GM13976 (cell line): ENCODE measurements around the gene CCDC9.
"Not testable (repeated sequence)": the region's sequence is repeated elsewhere in the genome, so short reads cannot be mapped to it uniquely, and the experiment has no call there.

Source experiments
- DNase-seq: peaks from one replicate; pipeline ENCODE4 v3.0.0; 2012; ENCODE audit warnings: low spot score
- CTCF ChIP-seq: IDR thresholded peaks from 2 replicates; pipeline ENCODE4 v1.5.1; 2012; ENCODE audit warnings: borderline replicate concordance, mild to moderate bottlenecking; ENCODE audit not compliant: insufficient read depth; ENCODE audit errors: extremely low read depth, missing control alignments, control extremely low read depth
- in situ Hi-C: fragments of 300-500 bp; cut with MboI; formaldehyde crosslinking; loops from one replicate; pipeline ENCODE4 v1.12.0; 2022; ENCODE audit warnings: low sequenced_read_pairs, mixed read lengths, inconsistent platforms; ENCODE audit not compliant: unreplicated experiment

The CCDC9 gene

GRCh38 chr19:47280183-47280797 is 24.0 kb downstream of the CCDC9 start:
- in situ Hi-C loops: no loop called here
- peak; percentile 50 for TF ChIP-seq CTCF
- peak; percentile 50 for DNase-seq

- in situ Hi-C loops: no loop called here
- TF ChIP-seq CTCF: no peak
- DNase-seq: no peak
Measured at GRCh38 chr19:47283405-47284059, 27.2 kb downstream of the CCDC9 start.

GRCh38 chr19:47284324-47284899 is 28.1 kb downstream of the CCDC9 start:
- peak; percentile 83 for TF ChIP-seq CTCF
- in situ Hi-C loops: no loop called here
- peak; percentile 56 for DNase-seq

GRCh38 chr19:47296036-47296435 is 39.7 kb downstream of the CCDC9 start:
- DNase-seq: peak; percentile 81
- in situ Hi-C loops: loop anchor here (10.0 kb wide), 3 partner anchors 89 to 409 kb away; partner anchors contain the start of gene MEIS3
- peak; percentile 81 for TF ChIP-seq CTCF

GRCh38 chr19:47300867-47301266 is 44.5 kb downstream of the CCDC9 start:
- DNase-seq, in situ Hi-C loops: not testable (repeated sequence)

- in situ Hi-C loops: no loop called here
- DNase-seq: no peak
- TF ChIP-seq CTCF: no peak
Measured at GRCh38 chr19:47302249-47302648, 45.9 kb downstream of the CCDC9 start.

GRCh38 chr19:47303966-47304365 is 47.6 kb downstream of the CCDC9 start:
- TF ChIP-seq CTCF: no peak
- no peak for DNase-seq
- in situ Hi-C loops: no loop called here
